ENCODE data around the gene CFAP65.

CFAP65 gene

GRCh38 chr2:219041252-219041651 is at the start of gene CFAP65:
TSS of gene CFAP65 (minus strand) at chr2:219041516. CDS start at chr2:219039048, 2,468 bp downstream.
- DNase-seq: no peak

- DNase-seq: no peak
These were observed 49.4 kb upstream of the CFAP65 start for GRCh38 chr2:219090436-219091299.

GRCh38 chr2:219089330-219089729 is 48.0 kb upstream of the CFAP65 start:
- DNase-seq: no peak

- DNase-seq: no peak
These were observed 46.5 kb upstream of the CFAP65 start for GRCh38 chr2:219087848-219088247.

- DNase-seq: no peak
These were observed 46.0 kb upstream of the CFAP65 start for GRCh38 chr2:219087361-219087760.

GRCh38 chr2:219086196-219086595 is 44.9 kb upstream of the CFAP65 start:
- no peak for DNase-seq

GRCh38 chr2:219084791-219085190 is 43.5 kb upstream of the CFAP65 start:
- DNase-seq: no peak

GRCh38 chr2:219082332-219082958 is 41.1 kb upstream of the CFAP65 start:
- DNase-seq: no peak

GRCh38 chr2:219081701-219082331 is 40.5 kb upstream of the CFAP65 start:
- no peak for DNase-seq

- no peak for DNase-seq
These were observed 39.8 kb upstream of the CFAP65 start for GRCh38 chr2:219081096-219081495.

GRCh38 chr2:219079417-219079816 is 38.1 kb upstream of the CFAP65 start:
- no peak for DNase-seq

- DNase-seq: no peak
These were observed 37.6 kb upstream of the CFAP65 start for GRCh38 chr2:219078951-219079350.

GRCh38 chr2:219078126-219078525 is 36.8 kb upstream of the CFAP65 start:
- DNase-seq: no peak

- no peak for DNase-seq
These were observed 34.9 kb upstream of the CFAP65 start for GRCh38 chr2:219076253-219076652.

GRCh38 chr2:219073413-219074129 is 32.3 kb upstream of the CFAP65 start:
- DNase-seq: no peak

- no peak for DNase-seq
These were observed 31.5 kb upstream of the CFAP65 start for GRCh38 chr2:219072741-219073250.

GRCh38 chr2:219071131-219071816 is 30.0 kb upstream of the CFAP65 start:
- DNase-seq: no peak

GRCh38 chr2:219065484-219065883 is 24.2 kb upstream of the CFAP65 start:
- DNase-seq: no peak

- DNase-seq: no peak
These were observed 20.8 kb upstream of the CFAP65 start for GRCh38 chr2:219062081-219062480.

- DNase-seq: no peak
These were observed 19.8 kb upstream of the CFAP65 start, which contains the start of gene IHH for GRCh38 chr2:219060821-219061791. TSS of gene IHH (minus strand) at chr2:219060921. CDS start at chr2:219060467, 454 bp downstream.
